GDM1 (cell line): ENCODE measurements around the gene KRTAP12-2.
"Not testable (repeated sequence)": the region's sequence is repeated elsewhere in the genome, so short reads cannot be mapped to it uniquely, and the experiment has no call there.

Experiments used
- DNase-seq: peaks from one replicate; lab custom pipeline; 2025; lab: John Stamatoyannopoulos, UW

Gene KRTAP12-2

GRCh38 chr21:44702111-44702972, 35.6 kb upstream of the KRTAP12-2 start:
- DNase-seq: no peak

DNA sequence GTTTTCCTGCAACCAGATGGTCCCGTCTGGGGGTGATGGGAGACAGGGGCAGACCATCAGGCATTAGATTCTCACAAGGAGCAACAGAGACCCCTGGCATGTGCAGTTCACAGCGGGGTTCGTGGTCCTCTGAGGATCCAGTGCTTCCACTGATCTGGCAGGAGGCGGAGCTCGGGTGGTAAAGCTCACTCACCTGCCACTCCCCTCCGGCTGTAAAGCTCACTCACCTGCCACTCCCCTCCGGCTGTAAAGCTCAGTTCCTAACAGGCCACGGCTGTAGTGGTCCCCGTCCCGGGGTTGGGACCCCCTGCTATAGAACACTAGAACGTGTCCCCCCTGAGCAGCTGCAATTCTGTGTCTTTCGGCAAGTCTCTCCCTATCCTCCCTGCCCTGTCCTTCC, 34.8 kb upstream of the KRTAP12-2 start:
- no peak for DNase-seq

DNA sequence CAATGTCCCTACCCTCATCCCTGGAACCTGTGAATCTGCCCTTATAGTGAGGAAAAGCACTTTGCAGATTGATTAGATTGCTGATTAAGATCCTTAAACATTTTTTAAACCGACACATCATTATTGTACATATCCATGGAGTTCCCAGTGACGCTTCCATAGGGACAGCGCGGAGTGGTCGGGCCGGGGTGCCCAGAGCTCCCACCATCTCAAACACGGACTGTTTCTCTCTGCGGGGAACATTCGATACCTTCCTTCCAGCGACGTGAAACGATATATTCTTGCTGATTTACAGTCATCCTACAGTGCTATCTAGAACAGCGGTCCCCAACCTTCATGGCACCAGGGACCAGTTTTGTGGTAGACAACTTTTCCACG, 34.3 kb upstream of the KRTAP12-2 start:
- no peak for DNase-seq

DNA sequence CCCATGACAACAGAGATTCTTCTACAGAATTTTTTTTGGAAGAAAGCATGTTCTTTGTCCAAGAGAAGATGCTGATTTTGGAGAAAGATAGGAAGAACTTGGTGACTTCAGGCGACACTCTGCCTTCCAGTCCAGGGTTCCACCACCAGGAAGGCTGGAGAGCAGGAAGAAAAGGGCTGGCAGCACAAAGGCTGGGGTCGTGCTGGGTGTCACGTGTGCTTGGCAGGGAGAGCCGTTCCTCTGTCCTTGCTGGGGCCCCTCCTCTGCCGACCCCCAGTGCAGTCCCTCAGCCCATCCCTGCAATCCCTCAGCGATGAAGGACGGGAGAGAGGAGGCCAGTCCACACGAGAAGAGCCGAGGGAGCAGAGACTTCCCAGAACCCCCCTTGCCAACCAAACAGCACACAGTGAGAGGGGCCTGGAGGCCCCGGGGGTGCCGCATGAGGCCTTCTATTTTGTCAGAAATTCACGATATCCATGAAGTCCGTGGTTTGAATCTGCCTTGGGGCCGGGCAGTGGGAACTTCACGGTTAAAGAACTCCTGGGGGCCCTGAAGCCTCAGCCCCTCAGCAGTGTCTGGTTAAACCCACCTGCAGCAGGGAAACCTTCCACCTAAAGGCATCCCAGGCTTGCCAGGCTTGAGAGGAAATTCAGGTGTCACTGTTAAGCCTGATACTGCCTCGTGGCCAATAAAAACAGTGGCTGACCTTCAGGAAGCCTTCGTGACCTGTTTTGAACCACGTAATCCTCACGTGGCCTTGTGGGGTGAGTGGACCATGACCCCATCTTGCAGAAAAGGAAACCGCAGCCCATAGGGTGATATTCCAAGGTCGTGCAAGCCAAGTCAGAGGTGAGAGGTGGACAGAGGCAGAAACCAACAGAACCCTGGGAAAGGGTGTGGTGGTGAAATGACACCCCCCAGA, 33.6 kb upstream of the KRTAP12-2 start:
- DNase-seq: no peak

GRCh38 chr21:44699502-44700001, 32.8 kb upstream of the KRTAP12-2 start:
- no peak for DNase-seq

GRCh38 chr21:44697811-44698734, 31.3 kb upstream of the KRTAP12-2 start:
- no peak for DNase-seq

- not testable (repeated sequence) for DNase-seq
Observed at GRCh38 chr21:44697172-44697810, 30.6 kb upstream of the KRTAP12-2 start, which contains the start of gene KRTAP10-12. Gene KRTAP10-12, plus strand, starts transcription at chr21:44697172. Its CDS starts 30 bp downstream, at chr21:44697202.

GRCh38 chr21:44696572-44696971, 29.8 kb upstream of the KRTAP12-2 start:
- no peak for DNase-seq

DNA sequence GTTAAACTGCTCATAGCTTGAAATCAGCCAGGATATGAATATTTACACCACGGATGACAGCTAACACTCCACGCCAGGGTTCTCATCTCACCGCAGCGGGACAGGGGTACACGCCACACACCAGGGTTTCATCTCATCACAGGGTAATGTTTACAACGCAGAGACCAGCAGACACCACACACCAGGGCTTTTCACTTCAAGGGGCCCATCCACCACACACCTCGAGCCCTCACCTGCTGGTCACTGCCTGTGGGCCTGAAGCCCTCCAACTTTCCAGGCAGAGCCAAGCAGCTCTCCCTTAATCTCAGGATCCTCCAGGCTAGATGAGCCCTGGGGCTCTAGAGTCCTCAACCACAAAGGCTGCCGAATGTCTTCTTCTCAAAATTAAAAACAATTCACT, 28.9 kb upstream of the KRTAP12-2 start:
- DNase-seq: no peak

DNA sequence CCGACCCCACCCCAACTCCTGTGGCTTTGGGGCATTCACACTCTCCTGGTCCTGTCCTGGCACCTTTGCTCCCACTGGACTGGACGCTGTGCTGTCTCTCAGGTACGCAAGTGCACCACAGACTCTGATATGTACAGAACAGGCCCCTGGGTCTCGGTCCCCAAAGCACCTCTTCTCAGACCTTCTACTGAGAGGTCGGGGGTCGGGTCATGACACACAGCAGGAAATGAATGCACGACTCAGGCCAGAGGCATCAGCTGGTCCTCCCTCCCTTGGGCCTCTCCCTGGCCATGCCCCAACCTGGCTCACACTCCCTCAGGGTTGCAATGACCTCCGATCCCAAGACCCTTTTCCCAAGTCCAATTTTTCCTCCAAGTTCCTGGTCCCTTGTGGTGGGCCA, 28.5 kb upstream of the KRTAP12-2 start:
- no peak for DNase-seq

GRCh38 chr21:44694776-44695175, 28.0 kb upstream of the KRTAP12-2 start:
- no peak for DNase-seq

DNA sequence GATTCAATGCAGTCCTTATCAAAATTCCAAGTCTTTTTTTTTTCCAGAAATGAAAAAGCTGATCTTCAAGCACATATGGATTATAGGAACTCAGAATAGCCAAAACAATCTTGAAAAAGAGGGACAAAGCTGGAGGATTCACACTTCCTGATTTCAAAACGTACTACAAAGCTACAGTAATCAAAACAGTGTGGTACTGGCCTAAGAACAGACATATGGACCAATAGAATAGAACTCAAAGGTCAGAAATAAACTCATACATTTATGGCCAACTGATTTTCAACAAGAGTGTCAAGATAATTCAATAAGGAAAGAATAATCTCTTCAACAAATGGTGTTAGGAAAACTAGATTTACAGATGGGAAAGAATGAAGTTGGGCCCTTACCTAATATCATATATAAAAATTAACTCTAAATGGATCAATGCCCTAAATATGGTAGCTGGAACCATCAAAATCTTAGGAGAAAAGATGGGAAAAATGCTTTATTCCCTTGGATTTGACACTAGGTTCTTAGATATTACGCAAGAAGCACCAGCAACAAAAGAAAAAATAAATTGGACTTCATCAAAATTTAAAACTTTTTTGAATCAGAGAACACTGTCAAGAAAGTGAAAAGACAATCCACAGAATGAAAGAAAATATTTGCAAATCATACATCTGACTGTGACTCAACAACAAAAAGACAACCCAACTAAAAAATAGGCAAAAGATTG, 26.2 kb upstream of the KRTAP12-2 start:
- DNase-seq: no peak

DNA sequence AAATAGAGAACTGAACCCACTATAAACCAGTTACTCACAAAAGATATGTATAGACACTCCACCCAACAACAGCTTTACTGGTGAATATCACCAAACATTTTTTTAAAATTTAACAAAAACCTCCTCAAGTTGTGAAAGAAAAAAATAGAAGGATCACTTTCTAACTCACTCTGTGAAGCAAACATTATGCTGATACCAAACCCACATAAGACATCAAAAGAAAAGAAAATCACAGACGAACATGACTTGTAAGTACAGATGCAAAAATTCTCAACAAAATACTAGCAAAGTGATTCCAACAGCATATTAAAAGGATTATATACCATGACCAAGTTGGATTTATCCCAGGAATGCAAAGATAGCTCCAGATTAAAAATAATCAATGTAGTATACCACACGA, 25.0 kb upstream of the KRTAP12-2 start:
- no peak for DNase-seq

GRCh38 chr21:44689740-44690139, 23.0 kb upstream of the KRTAP12-2 start:
- not testable (repeated sequence) for DNase-seq

- no peak for DNase-seq
Observed at GRCh38 chr21:44687671-44688070, 20.9 kb upstream of the KRTAP12-2 start.

DNA sequence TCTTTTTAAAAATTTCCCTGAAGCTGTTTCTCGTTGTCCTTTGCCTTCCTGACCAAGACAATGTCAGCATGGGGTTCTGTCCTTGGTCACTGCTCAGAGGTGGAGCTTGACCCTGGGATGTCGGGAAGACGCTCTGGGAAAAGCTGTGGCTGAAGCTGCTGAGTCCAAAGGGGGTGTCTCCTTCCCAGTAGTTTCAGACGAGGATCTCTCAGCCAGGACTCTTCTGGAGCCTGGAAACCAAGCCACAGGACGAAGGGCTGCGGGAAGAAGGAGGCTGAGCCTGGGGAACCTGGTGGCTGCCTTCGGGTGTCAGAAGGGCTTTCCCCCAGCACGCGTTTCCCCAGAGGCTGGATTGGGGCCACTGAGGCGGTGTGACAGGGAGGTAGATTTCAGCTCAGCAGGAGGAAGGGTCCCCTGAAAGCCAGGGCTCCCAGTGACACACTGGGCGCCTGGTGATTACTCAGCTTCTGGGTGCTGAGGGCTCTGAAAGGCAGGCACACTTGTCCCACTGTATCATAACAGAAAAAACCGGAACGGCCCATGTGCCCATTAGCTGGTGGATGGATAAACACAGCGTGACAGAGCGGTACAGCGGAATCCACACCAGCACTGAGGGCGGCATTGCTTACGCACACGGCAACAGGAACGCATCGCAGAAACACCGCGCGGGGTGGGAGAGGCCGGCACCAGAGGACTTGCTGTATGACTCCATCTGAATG, 20.3 kb upstream of the KRTAP12-2 start:
- DNase-seq: no peak

GRCh38 chr21:44686000-44686781, 19.5 kb upstream of the KRTAP12-2 start:
- no peak for DNase-seq

GRCh38 chr21:44685050-44685449, 18.3 kb upstream of the KRTAP12-2 start:
- not testable (repeated sequence) for DNase-seq

GRCh38 chr21:44684483-44684882, 17.8 kb upstream of the KRTAP12-2 start:
- no peak for DNase-seq
